Motor neuron (in vitro differentiated cells): ENCODE data around the gene ALLC. TPM values are rescaled to one million over a fixed set of nuclear protein-coding genes. Genes with fewer than 3 reads are reported as not detected.
A peak's percentile ranks its signal among the peaks of the same experiment; 100 is the strongest.

ENCODE experiments used
- ATAC-seq, 8 experiments: fragments of 200-7000 bp; cut with Tn5 transposase; replicated peaks in 6 of 8; 2 replicates each; pipeline ENCODE4 v1.8.0; 2021; ENCODE audit warnings: mild to moderate bottlenecking in 8 of 8, moderate library complexity in 8 of 8
- H3K27ac ChIP-seq, 2 donors: fragments of 250-450 bp; sonication (Bioruptor Pico); 2 replicates each; pipeline ENCODE4 v1.9.0; 2021; ENCODE audit warnings: antibody characterized with exemption in 2 of 2, mild to moderate bottlenecking in 2 of 2, moderate library complexity in 1 of 2
- H3K4me1 ChIP-seq, 2 donors: fragments of 250-450 bp; sonication (Bioruptor Pico); replicated peaks in 1 of 2; 2 replicates each; pipeline ENCODE4 v1.6.1; 2021; ENCODE audit warnings: antibody characterized with exemption in 2 of 2, mild to moderate bottlenecking in 2 of 2, moderate library complexity in 1 of 2
- H3K4me3 ChIP-seq, 5 donors: fragments of 250-450 bp; sonication (Bioruptor Pico); 2 replicates each; pipeline ENCODE4 v1.9.0; 2021; ENCODE audit warnings: antibody characterized with exemption in 5 of 5, mild to moderate bottlenecking in 5 of 5, moderate library complexity in 4 of 5
- WGBS, 10 experiments: fragments of 450-650 bp; shearing (Covaris generic); methylation state at CpG; one replicate each; pipeline ENCODE4 v1.0.0; 2022; 5-methylcytosine and 5-hydroxymethylcytosine counted together
- in situ Hi-C, 9 experiments: fragments of 400-800 bp; cut with MboI; loops; one replicate each; pipeline ENCODE4 v1.15.0; 2021; ENCODE audit warnings: low sequenced_read_pairs in 9 of 9, low pct_unique_long_range_greater_than_20kb in 2 of 9; ENCODE audit not compliant: unreplicated experiment in 9 of 9
- total RNA-seq, 8 experiments: library from RNA; unstranded; fragments of 300-600 nt; gene quantifications; 2 replicates each; pipeline versions ENCODE4 v1.2.3 to v1.2.4, GENCODE V29; 2022

Gene ALLC
- total RNA-seq, 8 experiments from 2014 or later: 0.13 to 1.1 (median 0.33) TPM; not detected in 4

DNA sequence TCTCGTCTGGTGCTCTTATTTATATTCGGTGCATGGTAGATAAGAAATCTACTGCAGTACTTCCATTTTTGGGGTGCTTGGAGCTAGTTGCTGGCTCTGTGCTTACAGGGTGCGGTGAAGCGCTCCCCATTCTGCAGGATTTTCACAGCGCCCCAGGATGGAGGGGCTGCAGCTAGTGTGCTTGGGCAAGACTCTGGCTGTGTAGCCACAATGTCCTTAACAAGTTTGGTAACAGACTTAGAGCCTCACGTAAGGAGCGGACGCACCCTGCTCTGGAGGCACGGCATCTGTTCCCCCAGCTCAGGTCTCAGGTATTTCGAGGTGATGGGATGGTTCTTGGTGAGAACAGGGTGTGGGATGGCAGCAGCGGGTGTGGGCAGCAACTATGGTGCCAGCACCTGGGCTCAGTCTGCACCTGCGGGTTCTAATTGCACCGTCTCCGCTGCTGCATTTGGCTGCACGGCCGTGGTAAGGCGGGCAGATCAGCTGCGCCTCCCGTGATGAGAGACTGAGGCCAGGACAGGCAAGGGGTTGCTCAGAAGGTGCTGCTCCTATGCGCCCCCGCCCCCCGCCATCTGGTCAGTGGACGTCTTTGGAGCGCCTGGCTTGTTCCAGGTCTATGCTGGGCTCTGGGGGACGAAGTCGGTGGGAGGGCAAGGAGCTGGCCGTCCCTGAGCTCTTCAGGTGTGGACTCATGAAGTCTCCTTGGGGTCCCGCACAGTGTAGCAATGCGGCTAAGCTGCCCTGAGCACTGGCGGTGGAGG is 20.1 kb upstream of the ALLC start:
- Histone ChIP-seq H3K4me3 (no peak overlapping the region), H3K4me1 (peaks cover 4 to 7% of the 10 kb centered on the region in 2 donors), H3K27ac (no peak overlapping the region)
- in situ Hi-C loops: no loop called here
- no peak for ATAC-seq
- WGBS, 10 experiments: 20 to 100% (median 95%) methylated on average over 1 to 22 of the region's 30 CpGs; no CpG with 5 or more reads in 2 of the 10 experiments

DNA sequence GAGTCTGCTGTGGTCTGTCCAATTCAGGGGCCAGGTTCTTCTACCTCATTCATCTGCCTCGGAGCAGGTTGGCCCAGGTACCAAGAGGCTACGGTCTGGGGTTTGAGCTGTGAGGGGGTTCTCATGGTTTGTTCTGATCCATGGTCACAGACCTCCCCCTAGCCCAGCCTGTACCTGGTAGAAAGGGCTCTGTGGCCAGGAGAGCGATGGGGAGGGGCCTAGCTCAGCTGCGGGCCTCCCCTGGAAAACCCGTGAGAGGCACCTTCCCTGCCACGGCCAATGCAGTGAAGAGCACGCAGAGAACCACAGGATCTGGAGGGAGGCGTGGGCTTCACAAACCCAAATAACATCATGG is 19.6 kb upstream of the ALLC start:
- WGBS, 10 experiments: 40 to 95% (median 82%) methylated on average over 1 to 4 of the region's 8 CpGs; no CpG with 5 or more reads in 4 of the 10 experiments
- Histone ChIP-seq H3K27ac (no peak overlapping the region), H3K4me1 (peaks cover 4 to 7% of the 10 kb centered on the region in 2 donors), H3K4me3 (no peak overlapping the region)
- in situ Hi-C loops: no loop called here
- no peak for ATAC-seq

DNA sequence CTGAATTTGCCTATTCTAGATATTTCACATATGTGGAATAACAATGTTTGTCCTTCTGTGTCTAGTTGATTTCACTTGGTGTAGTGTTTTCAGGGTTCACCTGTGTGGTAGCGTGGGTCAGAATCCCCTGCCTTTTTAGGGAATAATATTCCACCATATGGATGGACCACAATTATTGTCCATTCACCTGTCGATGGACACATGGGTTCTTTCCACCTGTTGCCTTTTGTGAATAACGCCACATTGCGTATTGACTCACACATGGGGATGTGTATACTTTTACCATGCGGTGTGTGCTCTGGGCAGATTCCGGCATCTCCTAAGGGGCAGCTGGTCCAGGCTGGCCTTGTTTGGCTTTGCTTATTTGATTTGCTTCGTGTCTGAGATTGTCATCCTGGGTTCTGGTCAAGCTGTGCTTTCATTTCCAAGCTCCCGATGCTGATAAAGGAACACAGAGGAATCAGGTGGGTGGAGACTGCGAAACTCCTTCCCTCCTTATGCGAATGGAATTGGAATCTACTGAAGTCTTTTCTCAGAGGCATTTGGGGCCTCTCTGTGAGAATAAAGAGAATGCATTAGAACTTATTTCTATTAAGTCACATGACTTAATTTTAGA is 18.9 kb upstream of the ALLC start:
- no peak overlapping the region for H3K27ac ChIP-seq

DNA sequence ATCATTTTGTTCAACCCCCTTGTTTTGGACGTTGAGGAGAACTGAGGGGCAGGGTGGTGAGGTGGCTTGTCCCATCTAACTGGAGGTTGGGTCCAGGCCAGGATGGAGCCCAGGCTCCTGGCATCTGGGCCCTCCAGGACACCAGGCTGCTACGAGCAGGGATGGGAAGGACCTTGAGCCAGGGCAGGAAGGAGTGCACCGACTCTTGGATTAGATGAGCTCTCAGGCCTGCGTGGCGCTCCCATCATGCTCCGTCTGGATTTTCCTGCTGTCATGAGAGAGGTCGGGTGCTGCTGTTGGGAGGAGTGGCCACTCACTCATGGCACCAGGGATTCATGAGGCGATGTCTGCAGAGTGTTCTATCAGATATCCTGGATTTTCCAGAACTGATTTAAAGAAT is 18.3 kb upstream of the ALLC start:
- in situ Hi-C loops: no loop called here
- no peak overlapping the region for H3K27ac ChIP-seq
- 9 to 100% (median 63%) methylated on average over 1 to 4 of the region's 8 CpGs; no CpG with 5 or more reads in 4 of the 10 experiments for WGBS, 10 experiments
- no peak overlapping the region for H3K4me3 ChIP-seq
- no peak for ATAC-seq
- peaks cover 0 to 2% of the 10 kb centered on the region in 2 donors for H3K4me1 ChIP-seq

More for the DNA sequence above, 18.9 kb upstream of the ALLC start:
- no peak for ATAC-seq
- Histone ChIP-seq H3K4me1 (peaks cover 4 to 6% of the 10 kb centered on the region in 2 donors), H3K4me3 (no peak overlapping the region)
- in situ Hi-C loops: no loop called here
- WGBS, 10 experiments: 70 to 100% (median 88%) methylated on average over 1 to 9 of the region's 10 CpGs; no CpG with 5 or more reads in 2 of the 10 experiments

DNA sequence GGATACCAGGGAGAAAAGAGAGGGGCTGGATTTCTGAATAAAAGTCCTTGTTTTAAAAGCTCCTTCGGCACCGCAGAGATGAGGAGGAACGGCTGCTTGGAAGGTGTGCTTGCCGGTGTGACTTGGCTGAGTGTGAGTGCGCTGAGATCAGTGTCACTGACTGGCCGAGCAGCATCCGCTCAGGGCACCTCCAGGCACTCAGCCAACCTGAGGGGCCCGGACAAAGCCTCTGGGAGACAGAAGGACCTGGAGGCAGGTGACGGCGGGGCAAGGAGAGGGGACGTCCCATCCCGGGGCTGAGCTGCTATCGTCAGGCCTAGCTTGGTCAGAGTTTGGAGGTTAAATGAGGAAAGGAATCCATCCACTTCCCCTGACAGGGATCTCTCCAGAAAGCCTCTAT is 16.8 kb upstream of the ALLC start:
- no peak for ATAC-seq
- in situ Hi-C loops: no loop called here
- 40 to 100% (median 90%) methylated on average over 1 to 2 of the region's 13 CpGs; no CpG with 5 or more reads in 6 of the 10 experiments for WGBS, 10 experiments

DNA sequence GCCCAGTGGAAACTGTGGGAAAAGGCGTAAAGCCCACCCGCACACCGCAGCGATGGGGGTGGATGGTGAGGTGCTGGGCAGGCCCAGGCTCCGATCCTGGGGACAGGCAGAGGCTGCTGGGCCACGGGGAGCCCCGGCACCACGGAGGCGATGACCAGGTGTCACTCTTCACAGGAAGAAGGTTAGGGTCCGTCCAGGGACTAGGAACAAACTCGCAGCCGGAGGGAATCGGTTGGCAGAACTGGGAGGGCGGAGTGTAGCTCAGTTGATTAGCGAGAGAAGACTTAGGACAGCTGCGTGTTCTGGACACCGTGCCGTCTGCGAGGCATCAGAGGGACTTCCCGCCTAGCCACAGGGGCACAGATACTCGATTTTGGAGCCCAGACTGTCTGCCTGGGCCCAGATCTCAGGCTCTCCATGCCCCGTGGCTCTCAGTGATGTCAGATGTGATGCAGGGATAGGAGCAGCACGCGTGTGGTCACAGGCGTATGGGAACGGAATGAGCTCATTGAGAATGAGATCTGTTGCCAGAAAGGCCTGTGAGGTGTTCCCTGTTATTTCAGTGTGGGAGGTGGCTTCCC is 16.1 kb upstream of the ALLC start:
- no peak overlapping the region for H3K27ac ChIP-seq
- ATAC-seq: peak in 6 of 8 experiments; percentile 12 to 95 (median 72)
- WGBS, 10 experiments: 52 to 93% (median 80%) methylated on average over 1 to 9 of the region's 26 CpGs; no CpG with 5 or more reads in 5 of the 10 experiments
- no peak overlapping the region for H3K4me3 ChIP-seq
- peaks cover 0 to 2% of the 10 kb centered on the region in 2 donors for H3K4me1 ChIP-seq
- in situ Hi-C loops: no loop called here

More for the DNA sequence above, 16.8 kb upstream of the ALLC start:
- Histone ChIP-seq H3K27ac (no peak overlapping the region), H3K4me1 (peaks cover 0 to 2% of the 10 kb centered on the region in 2 donors), H3K4me3 (no peak overlapping the region)

DNA sequence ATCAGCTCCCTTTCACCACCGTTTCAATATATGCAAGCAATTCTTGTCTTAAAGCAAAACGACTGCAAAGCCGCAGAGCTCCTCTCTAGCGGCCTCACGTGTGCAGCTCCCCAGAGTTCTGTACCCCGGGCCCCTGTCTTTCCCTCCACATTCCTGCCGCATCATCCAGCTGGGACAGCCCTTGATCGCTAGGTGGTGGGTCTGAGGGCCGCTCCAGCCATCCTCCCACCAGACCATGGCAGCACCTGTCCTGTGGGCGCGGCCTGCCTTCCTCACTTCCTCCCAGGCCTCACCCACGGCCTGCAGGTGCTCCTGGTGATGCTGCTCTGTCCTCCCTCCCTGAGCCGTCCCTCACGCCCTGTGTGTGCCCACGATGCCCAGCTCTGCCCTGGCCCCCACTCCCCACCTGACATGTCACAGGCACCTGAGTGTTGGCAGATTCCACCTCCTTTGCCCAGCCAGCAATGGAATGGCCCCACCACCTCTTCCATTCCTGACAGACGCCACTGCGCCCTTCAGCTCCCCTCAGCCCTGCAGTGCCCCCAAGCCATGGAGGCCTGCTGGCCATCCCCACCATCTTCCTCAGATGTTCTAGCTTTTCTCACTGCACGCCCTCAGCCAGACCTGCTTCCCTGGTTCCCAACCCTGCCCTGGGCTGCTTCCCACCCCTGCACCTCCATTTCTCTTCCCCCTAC is 15.3 kb upstream of the ALLC start:
- ATAC-seq: peak in 1 of 8 experiments; percentile 16
- Histone ChIP-seq H3K4me3 (no peak overlapping the region), H3K27ac (no peak overlapping the region), H3K4me1 (peaks cover under 1 to 2% of the 10 kb centered on the region in 2 donors)
- WGBS, 10 experiments: 0 to 100% (median 82%) methylated on average over 1 to 9 of the region's 18 CpGs; no CpG with 5 or more reads in 4 of the 10 experiments
- in situ Hi-C loops: no loop called here

DNA sequence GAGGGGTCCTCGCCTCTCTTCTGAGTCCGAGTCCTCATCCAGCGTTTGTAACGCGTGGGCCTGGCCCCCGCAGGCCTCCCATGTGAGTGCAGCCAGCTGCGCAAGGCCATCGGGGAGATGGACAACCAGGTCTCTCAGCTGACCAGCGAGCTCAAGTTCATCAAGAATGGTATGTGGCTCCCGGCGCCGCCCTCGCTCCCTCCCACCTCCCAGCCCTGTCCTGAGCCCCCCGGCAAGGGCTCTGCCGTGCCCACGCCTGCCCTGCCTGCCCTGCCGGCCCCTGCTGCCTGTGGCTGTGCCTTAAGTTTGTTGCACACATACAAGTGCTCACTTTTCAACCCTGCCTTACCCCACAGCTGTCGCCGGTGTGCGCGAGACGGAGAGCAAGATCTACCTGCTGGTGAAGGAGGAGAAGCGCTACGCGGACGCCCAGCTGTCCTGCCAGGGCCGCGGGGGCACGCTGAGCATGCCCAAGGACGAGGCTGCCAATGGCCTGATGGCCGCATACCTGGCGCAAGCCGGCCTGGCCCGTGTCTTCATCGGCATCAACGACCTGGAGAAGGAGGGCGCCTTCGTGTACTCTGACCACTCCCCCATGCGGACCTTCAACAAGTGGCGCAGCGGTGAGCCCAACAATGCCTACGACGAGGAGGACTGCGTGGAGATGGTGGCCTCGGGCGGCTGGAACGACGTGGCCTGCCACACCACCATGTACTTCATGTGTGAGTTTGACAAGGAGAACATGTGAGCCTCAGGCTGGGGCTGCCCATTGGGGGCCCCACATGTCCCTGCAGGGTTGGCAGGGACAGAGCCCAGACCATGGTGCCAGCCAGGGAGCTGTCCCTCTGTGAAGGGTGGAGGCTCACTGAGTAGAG is 14.4 kb upstream of the ALLC start:
- Histone ChIP-seq H3K4me1 (peaks cover 6 to 10% of the 10 kb centered on the region in 2 donors), H3K27ac (no peak overlapping the region), H3K4me3 (no peak overlapping the region)
- WGBS, 10 experiments: 88 to 100% (median 94%) methylated on average over 2 to 19 of the region's 48 CpGs; no CpG with 5 or more reads in 5 of the 10 experiments
- in situ Hi-C loops: no loop called here
- no peak for ATAC-seq

DNA sequence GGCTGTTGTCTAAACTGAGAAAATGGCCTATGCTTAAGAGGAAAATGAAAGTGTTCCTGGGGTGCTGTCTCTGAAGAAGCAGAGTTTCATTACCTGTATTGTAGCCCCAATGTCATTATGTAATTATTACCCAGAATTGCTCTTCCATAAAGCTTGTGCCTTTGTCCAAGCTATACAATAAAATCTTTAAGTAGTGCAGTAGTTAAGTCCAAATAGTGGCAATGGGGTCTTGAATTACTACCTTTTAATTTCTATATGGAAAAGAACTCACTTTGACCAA is 13.8 kb upstream of the ALLC start:
- Histone ChIP-seq H3K4me1 (peaks cover 6 to 11% of the 10 kb centered on the region in 2 donors), H3K4me3 (no peak overlapping the region), H3K27ac (no peak overlapping the region)
- in situ Hi-C loops: no loop called here
- ATAC-seq: no peak

DNA sequence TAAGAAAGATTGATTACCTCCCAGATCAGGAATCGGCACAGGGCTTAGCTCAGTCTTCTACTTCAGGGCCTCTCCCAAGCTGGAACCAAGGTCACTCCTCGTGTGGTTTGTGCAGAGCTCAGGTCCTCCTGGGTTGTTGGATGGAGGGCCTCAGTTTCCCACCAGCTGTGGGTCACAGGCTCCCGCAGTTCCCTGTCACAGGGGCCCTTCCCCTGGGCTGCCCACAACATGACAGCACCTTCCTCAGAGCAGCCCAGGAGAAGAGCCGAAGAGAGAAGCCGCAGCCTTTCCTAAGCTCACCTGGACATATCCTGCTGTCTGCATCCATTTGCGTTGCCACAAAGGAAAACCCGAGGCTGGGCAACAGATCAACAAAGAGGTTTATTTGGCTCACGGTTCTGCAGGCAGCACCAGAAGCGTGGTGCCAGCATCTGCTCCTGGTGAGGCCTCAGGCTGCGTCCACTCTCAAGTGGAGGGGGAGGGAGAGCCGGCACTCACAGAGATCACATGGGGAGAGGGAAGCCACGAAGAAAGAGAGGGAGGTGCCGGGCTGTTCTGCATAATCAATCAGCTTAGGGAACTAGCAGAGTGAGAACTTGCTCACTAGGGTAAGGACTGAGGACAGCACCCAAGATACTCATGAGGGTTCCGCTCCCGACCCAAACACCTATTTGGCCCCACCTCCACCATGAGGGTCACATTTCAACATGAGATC is 13.0 kb upstream of the ALLC start:
- no peak overlapping the region for H3K4me3 ChIP-seq
- H3K27ac ChIP-seq: no peak overlapping the region
- ATAC-seq: peak in 2 of 8 experiments; percentile 25 to 35
- in situ Hi-C loops: no loop called here
- H3K4me1 ChIP-seq: peaks cover 9 to 17% of the 10 kb centered on the region in 2 donors
- WGBS, 10 experiments: 20 to 100% (median 87%) methylated on average over 1 to 4 of the region's 15 CpGs; no CpG with 5 or more reads in 4 of the 10 experiments

DNA sequence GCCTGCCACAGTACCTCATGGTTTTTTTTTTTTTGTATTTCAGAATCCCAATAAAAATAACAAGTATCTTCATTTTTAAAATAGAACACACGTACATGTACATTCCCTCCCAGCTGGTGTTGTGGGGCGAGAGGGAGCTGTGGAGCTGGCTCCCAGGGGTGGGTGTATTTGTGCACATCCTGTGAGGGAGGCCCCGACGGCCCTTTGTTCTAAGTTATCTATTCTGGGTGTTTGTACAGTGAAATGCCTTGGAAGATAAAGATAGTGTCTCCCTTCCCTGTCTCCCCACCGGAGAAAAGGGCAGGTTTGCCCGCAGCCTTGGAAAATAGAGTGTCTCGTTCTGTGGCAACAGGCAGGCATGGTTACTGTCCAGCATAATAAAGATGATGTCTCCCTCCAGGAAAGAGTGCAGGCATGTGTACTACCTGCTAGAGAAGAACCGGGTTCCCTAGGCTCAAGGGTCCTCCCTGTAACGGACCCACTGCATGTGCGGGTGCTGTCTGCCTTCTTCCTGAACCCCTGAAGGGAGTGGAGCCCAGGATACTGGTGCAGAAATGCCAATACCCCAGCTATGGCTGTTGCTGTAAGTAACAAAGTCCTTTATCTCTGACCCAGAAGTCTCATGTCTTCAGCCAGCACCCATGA is 12.1 kb upstream of the ALLC start:
- peaks cover 18 to 25% of the 10 kb centered on the region in 2 donors for H3K4me1 ChIP-seq
- WGBS, 10 experiments: 72 to 100% (median 80%) methylated on average over 2 to 6 of the region's 10 CpGs; no CpG with 5 or more reads in 4 of the 10 experiments
- ATAC-seq: no peak
- no peak overlapping the region for H3K4me3 ChIP-seq
- no peak overlapping the region for H3K27ac ChIP-seq
- in situ Hi-C loops: no loop called here
